ENCODE data around the gene DUSP22.

- TF ChIP-seq GATA2 (IDR thresholded peaks at IDR 0.05; ENCODE audit: low read depth, low read length) (no peak), GATA3 (IDR thresholded peaks at IDR 0.05; ENCODE audit: low read depth, low read length) (no peak)
Measured at GRCh38 chr6:257031-257725, 35.1 kb upstream of the DUSP22 start.

All from SH-SY5Y (cell line).